Duodenal mucosa (tissue), 2 donors: ENCODE data around the gene ADCY1.
A peak's percentile ranks its signal among the peaks of the same experiment; 100 is the strongest.

Experiments used
- H3K27ac ChIP-seq: one replicate; pipeline ENCODE4 v1.7.0; 2013; ENCODE audit warnings: low read depth, low read length
- H3K27me3 ChIP-seq, 2 donors: one replicate each; pipeline ENCODE4 v1.7.0; 2013; ENCODE audit warnings: low read length in 2 of 2, control low read depth in 1 of 2; ENCODE audit not compliant: insufficient read depth in 2 of 2, control insufficient read depth in 1 of 2
- H3K36me3 ChIP-seq, 2 donors: one replicate each; pipeline ENCODE4 v1.7.0; 2013; ENCODE audit warnings: low read length in 2 of 2, control low read depth in 1 of 2; ENCODE audit not compliant: insufficient read depth in 2 of 2, control insufficient read depth in 1 of 2
- H3K4me1 ChIP-seq, 2 donors: one replicate each; pipeline ENCODE4 v1.7.0; 2013; ENCODE audit warnings: low read length in 2 of 2, control low read depth in 1 of 2; ENCODE audit not compliant: insufficient read depth in 2 of 2, control insufficient read depth in 1 of 2
- H3K4me3 ChIP-seq, 2 donors: one replicate each; pipeline ENCODE4 v1.7.0; 2013; ENCODE audit warnings: low read length in 2 of 2, low read depth in 1 of 2
- H3K9ac ChIP-seq, 2 donors: one replicate each; pipeline ENCODE4 v1.7.0; 2013; ENCODE audit warnings: low read length in 2 of 2, low read depth in 1 of 2
- H3K9me3 ChIP-seq, 2 donors: one replicate each; pipeline ENCODE4 v1.7.0; 2013; ENCODE audit warnings: low read length in 2 of 2, control low read depth in 1 of 2; ENCODE audit not compliant: control insufficient read depth in 1 of 2

The ADCY1 gene

DNA sequence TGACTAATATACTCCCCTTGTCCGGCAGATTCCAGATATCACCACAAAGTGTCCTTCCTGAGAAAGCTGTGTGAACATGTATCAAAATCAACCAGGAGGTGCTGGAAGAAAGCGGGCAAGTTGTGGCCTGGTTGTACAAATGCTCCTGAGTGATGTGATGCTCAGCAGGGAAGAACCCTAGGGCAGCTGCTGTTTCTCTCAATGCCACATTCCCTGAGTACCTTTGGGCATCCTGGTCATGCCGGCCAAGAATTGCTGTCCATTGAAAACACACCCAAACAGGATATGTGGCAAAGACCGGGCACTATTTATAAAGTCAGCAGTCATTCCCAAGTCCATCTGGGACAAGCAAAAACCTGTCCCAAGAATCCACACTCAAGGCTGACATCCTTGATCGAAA, 7.8 kb upstream of the ADCY1 start:
- Histone ChIP-seq H3K27me3 (no peaks in the 10 kb centered on the region), H3K4me1 (no peaks in the 10 kb centered on the region), H3K36me3 (no peaks in the 10 kb centered on the region), H3K27ac (no peak overlapping the region), H3K9me3 (no peaks in the 10 kb centered on the region), H3K9ac (no peak overlapping the region), H3K4me3 (no peak overlapping the region)

DNA sequence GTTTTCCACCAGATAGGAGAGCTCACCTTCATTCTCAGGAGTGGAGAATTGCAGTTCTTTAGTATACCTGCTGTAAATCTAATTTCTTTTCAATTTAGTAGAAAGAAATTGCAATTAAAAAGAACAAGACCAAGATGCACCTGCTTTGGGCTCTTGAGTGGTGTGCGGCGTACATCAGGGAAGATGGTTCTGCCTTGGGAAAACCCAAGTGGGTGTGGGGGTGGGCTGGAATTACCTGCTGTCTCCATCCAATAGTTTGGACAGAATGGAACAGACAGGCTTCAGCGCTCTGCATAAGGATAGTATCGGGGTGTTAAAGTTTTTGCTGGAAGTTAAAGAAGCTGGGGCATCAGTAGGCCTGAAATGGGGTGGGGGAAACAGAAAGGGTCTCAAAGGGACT, 7.2 kb upstream of the ADCY1 start:
- no peaks in the 10 kb centered on the region for H3K4me1 ChIP-seq
- H3K27ac ChIP-seq = no peak overlapping the region
- no peak overlapping the region for H3K9ac ChIP-seq
- H3K36me3 ChIP-seq = no peaks in the 10 kb centered on the region
- no peak overlapping the region for H3K4me3 ChIP-seq
- H3K9me3 ChIP-seq = no peaks in the 10 kb centered on the region
- no peaks in the 10 kb centered on the region for H3K27me3 ChIP-seq

DNA sequence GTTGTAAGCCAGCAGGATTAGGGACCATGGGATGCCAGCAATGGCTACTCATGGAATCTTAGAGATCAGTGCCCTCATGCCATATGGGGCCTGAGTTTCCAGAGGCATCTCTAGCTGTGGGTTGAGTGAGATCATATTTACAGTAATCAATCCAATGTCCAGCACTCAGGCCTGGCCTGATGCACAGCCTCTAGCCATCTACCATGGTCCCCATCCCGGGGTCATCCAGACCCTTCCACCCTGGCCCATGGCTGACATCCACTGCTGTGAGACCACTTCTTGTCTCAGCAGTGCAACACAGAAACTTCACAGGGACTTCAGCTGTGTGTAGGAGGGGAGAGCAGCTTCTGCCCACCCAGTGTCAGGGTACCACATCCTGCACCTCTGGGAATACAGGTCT, 6.5 kb upstream of the ADCY1 start:
- H3K9me3 ChIP-seq = no peaks in the 10 kb centered on the region
- H3K27me3 ChIP-seq = peaks cover 3% of the 10 kb centered on the region in 2 donors
- no peak overlapping the region for H3K9ac ChIP-seq
- no peak overlapping the region for H3K27ac ChIP-seq
- H3K36me3 ChIP-seq = no peaks in the 10 kb centered on the region
- H3K4me1 ChIP-seq = no peaks in the 10 kb centered on the region
- H3K4me3 ChIP-seq = no peak overlapping the region

DNA sequence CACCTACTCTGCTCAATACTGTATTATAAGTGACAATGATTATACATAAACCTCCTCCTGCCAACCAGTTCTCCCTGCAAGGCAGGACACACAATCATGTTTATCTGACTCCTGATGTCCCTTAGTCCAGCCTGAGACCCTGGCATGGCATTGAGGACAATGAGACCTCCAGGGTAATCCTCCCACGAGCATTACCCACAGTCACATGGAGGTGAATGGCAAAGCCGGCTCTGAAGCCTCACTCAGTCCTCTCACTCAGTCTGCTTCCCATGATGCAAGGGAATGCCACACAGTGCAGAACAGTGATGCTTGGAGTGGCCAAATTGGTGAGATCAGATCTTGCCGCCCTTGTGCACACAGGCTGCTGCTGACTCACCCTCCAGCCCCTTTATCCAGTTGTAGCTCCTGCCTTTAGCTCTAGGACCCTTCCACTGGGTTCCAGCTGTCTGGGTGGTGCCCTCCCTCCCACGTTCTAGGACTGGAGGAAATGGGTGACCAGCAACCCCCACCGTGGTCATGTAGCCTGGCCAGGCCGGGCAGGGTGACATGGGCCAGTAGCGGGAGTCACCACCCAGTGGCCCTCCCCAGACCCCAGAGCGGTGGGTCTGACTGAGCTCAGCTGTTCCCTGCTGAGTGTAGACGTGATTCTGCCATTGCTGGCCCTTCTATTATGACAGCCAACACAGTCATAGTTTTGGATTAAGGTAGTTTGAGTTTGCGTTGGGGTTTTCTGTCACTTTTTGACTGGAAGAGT, 5.5 kb upstream of the ADCY1 start:
- Histone ChIP-seq H3K4me1 (no peaks in the 10 kb centered on the region), H3K27me3 (peaks cover 4 to 13% of the 10 kb centered on the region in 2 donors), H3K4me3 (no peak overlapping the region), H3K9ac (no peak overlapping the region), H3K9me3 (no peaks in the 10 kb centered on the region), H3K36me3 (no peaks in the 10 kb centered on the region), H3K27ac (no peak overlapping the region)

DNA sequence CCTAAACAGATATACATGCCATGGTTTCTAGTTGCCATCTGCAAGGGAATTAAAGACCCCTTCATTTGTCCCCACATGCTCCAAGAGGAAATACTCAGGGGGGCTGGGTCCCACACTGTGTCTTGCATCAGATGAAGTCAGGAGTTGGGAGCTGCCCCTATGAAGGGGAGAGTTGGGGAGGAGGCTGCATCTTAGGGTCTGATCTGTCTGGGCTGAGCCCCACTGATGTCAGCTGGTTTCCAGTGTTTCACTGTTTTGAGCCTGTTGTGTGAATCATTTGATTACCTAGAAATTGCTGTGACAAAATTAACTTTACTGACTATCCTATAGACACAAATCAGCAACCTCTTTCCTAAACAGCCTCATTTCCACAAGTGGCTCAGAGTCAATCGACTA, 4.9 kb upstream of the ADCY1 start:
- H3K9ac ChIP-seq = no peak overlapping the region
- peaks cover 8 to 16% of the 10 kb centered on the region in 2 donors for H3K27me3 ChIP-seq
- no peaks in the 10 kb centered on the region for H3K9me3 ChIP-seq
- H3K27ac ChIP-seq = no peak overlapping the region
- no peaks in the 10 kb centered on the region for H3K4me1 ChIP-seq
- H3K36me3 ChIP-seq = no peaks in the 10 kb centered on the region
- no peak overlapping the region for H3K4me3 ChIP-seq

DNA sequence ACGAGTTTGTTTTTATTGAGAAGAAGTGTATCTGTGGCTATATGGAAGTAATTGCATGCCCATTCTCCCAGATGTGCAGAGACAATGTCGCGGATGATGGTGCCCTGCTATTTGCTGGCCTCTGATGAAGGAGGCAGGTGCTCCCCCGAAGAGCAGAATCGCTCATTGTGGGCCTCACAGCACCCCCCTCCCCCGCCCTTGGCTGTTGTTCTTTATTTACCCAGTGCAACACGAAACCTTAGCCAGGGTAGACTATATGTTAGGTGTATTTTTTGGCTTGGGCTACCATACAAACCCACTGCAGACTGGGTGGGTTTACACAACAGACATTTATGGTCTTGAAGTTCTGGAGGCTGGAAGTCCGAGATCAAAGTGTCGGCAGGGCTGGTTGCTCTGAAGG, 3.4 kb upstream of the ADCY1 start:
- H3K27ac ChIP-seq = no peak overlapping the region
- H3K27me3 ChIP-seq = peaks cover 17 to 27% of the 10 kb centered on the region in 2 donors
- no peak overlapping the region for H3K4me3 ChIP-seq
- peaks cover 0 to 6% of the 10 kb centered on the region in 2 donors for H3K4me1 ChIP-seq
- H3K9ac ChIP-seq = no peak overlapping the region
- H3K9me3 ChIP-seq = no peaks in the 10 kb centered on the region
- no peaks in the 10 kb centered on the region for H3K36me3 ChIP-seq

DNA sequence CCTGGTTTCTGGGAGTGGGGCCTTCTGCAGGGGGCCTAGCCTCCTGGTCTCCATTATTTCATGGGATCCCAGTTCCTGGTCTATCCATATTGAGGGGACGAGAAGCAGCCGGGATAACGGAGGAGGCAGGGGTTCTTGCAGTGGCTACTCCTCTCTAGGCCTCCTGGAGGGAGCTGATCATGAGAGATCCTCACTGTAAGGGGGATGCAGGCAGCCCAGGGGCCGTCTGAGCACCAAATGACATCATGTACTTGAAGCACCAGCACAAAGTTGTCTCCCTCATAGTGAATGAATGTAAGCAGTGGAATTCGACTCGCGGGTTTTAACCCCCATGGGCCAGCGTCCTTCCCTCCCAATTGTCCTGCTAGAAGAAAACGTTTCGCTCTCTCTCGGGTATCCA, 964 bp upstream of the ADCY1 start:
- Histone ChIP-seq H3K36me3 (no peaks in the 10 kb centered on the region), H3K27me3 (peaks cover 31 to 38% of the 10 kb centered on the region in 2 donors), H3K4me3 (no peak overlapping the region), H3K9me3 (no peaks in the 10 kb centered on the region), H3K4me1 (peaks cover 0 to 6% of the 10 kb centered on the region in 2 donors), H3K27ac (no peak overlapping the region), H3K9ac (no peak overlapping the region)

DNA sequence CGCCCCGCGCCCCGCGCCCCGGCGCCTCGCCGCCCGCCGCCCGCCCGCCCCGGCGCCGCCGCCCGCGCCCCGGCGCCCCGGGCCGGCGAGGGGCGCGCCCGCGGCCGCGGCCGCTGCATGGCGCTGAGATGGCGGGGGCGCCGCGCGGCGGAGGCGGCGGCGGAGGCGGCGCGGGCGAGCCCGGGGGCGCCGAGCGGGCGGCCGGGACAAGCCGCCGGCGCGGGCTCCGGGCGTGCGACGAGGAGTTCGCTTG, 174 bp downstream of the ADCY1 start:
- H3K27me3 ChIP-seq = peaks cover 31 to 38% of the 10 kb centered on the region in 2 donors
- H3K9me3 ChIP-seq = no peaks in the 10 kb centered on the region
- peaks cover 0 to 6% of the 10 kb centered on the region in 2 donors for H3K4me1 ChIP-seq
- H3K36me3 ChIP-seq = no peaks in the 10 kb centered on the region
- H3K27ac ChIP-seq = no peak overlapping the region
- H3K4me3 ChIP-seq = no peak overlapping the region
- H3K9ac ChIP-seq = no peak overlapping the region

DNA sequence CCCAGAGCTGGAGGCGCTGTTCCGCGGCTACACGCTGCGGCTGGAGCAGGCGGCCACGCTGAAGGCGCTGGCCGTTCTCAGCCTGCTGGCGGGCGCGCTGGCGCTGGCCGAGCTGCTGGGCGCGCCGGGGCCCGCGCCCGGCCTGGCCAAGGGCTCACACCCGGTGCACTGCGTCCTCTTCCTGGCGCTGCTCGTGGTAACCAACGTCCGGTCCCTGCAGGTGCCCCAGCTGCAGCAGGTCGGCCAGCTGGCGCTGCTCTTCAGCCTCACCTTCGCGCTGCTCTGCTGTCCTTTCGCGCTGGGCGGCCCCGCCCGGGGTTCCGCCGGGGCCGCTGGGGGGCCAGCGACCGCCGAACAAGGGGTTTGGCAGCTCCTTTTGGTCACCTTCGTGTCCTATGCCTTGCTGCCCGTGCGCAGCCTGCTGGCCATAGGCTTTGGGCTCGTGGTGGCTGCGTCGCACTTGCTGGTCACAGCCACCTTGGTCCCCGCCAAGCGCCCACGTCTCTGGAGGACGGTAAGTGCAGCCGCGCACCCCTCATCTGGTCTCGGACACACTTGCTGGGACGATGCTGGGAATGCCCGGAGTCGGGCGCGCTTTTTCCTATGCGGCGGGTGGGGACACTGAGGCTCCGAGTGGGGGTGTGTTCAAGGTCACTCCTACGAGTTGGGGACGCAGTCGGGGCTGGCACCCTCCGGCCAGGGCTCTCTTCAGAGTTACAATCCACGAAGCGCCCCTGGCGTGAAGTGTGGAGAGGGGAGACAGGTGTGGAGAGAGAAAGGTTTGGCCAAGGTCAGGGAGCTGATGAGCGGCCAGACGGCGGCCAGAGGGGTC, 717 bp downstream of the ADCY1 start:
- Histone ChIP-seq H3K4me1 (peaks cover 0 to 6% of the 10 kb centered on the region in 2 donors), H3K4me3 (peak overlapping the region; percentile 40 to 57), H3K27me3 (peaks cover 31 to 38% of the 10 kb centered on the region in 2 donors), H3K27ac (no peak overlapping the region), H3K9ac (no peak overlapping the region), H3K9me3 (no peaks in the 10 kb centered on the region), H3K36me3 (no peaks in the 10 kb centered on the region)

DNA sequence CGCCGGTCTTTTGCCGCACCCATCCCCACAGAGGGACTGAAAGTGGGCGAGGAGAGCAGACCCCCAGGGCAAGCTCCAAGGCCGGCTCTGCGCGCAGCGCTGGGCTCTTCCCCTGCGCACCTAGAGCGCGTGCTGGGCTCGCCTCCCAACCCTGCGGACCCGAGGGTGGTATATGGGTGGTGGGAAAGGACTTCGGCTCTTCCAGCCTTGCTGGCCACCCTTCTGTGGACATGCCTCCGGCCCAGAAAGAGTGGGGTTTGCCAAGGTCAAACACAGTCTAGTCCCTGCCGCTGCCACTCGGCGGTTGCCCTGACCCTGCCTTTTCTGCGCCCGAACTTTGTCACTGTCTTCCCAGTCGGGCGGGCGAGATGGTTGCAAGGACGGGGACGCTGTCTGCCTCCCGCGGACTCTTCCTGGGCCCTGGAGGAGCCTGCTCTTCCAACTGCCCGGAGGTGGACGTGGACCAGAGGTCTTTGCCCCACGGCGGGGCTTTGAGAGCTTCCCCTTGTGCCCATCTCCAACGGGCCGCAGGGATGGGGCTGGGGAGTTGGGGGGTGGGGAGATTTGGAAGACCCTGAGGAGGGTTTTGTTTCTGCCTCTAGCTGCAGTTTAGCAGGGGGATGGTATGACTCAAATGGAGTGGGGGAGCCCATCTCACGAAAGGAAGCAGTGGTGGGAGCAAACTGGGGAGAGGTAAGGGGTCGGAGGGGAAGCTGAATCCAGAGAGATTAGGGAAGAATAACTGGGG, 1.5 kb downstream of the ADCY1 start:
- H3K9me3 ChIP-seq = no peaks in the 10 kb centered on the region
- peaks cover 0 to 6% of the 10 kb centered on the region in 2 donors for H3K4me1 ChIP-seq
- H3K4me3 ChIP-seq = peak overlapping the region in 1 of 2 donors; percentile 57
- peaks cover 31 to 38% of the 10 kb centered on the region in 2 donors for H3K27me3 ChIP-seq
- H3K36me3 ChIP-seq = no peaks in the 10 kb centered on the region
- no peak overlapping the region for H3K27ac ChIP-seq
- H3K9ac ChIP-seq = no peak overlapping the region
